Stimulated activated CD8-positive, alpha-beta memory T cell treated with anti-CD3 and anti-CD28 coated beads, Interleukin-2, amount 100 ng/mL, for 48 hours (primary cell): ENCODE results near the gene SAFB.

Source experiments
- DNase-seq, 2 donors: peaks; one replicate each; pipeline ENCODE4 v3.0.0-alpha.2; 2020; ENCODE audit warnings: low read depth in 2 of 2

The SAFB gene

DNA sequence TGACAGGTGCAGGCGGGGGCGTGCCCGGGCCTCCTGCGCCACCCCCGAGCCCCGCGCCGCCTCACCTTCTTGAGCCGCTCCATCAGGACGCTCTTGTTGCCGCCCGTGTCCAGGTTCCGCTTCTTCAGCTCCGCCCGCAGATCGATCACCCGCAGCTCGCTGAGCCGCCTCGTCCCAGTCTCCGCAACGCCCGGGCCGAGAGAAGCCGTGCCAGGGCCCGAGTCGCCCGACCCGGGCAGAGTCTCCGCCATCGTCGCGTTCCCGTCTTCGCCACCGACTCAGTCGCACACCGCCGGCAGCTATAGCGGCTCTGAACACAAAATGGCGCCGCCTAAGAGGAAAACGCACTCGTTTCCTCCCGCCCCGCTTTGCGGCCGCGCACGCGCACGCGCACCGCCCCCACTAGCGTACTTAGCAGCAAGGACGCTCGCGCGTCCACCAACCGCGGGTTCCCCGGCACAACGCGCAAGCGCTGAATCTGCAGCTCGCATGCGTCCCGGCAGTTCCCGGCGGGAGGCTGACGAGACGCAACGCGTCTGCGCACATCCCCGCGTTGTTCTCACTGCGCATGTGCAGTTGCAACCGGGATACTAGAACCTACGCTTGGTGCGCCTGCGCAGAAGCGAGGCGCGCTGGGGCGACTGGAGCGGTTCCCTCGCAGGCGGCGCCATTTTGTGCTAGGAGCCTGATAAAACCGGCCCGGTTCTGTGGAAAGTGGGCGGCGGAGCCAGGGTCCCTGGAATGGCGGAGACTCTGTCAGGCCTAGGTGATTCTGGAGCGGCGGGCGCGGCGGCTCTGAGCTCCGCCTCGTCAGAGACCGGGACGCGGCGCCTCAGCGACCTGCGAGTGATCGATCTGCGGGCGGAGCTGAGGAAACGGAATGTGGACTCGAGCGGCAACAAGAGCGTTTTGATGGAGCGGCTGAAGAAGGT is at the start of gene SAFB, which contains the start of gene SAFB2:
TSS of gene SAFB (plus strand) at position 619 of the 932 bp plus-strand sequence. CDS start at position 742, 123 bp downstream.
TSS of gene SAFB2 (minus strand) at position 312 of the 932 bp plus-strand sequence. CDS start at position 251, 61 bp downstream.
- peak; percentile 99 for DNase-seq

DNA sequence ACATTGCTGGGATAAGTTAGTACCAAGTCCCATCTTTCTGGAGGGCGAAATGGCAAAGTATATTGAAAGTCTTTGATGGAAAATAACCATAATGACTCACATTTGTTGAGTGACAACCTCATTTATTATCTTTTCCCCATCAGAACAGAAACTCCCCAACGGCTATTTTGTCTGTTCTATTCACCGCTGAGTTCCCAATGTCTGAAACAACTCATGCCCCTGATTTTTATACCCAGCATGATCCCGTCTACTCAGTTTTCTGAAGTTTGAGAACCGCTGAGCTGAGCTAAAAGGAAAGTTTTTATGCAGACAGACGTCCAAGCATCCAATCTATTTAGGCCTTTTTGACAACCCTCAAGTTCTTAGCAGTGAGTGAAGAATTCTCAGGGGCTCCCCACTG is 47.3 kb upstream of the SAFB start:
- no peak for DNase-seq

DNA sequence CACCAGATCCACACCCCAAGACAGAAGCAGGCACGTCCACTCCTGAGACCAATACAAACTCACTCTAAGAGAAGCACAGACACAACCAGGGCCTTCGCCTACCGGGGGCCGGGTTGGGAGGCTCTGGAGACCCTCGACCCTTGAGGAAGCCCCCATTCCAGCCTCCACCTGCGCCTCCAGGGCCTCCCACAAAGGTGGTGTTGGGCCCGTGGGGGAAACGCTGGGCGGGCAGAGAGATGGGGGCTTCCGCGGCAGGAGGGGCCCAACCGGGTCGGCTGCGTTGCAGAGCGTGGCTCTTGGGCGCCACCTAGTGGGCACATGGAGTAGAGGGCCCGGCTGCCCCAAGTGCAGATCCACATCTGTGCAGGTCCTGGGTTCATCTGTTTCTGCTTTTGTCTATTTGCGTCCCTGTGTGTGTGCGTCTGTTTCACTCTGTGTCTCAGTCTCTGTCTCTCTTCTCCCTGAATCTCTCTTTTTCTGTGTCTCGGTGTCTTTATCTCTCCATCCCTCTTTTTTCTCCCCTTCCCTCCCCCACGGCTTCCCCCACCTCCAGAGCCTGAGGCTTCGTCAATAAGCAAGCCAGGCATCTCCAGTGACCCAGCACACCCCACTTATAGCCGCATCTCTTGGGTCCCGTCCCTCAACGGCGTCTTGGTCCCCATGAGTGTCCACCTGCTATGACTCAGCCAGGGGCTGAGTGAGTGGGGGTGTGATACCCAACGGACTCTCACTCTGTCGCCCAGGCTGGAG is 44.6 kb upstream of the SAFB start:
- peak; percentile 50 to 62 for DNase-seq

DNA sequence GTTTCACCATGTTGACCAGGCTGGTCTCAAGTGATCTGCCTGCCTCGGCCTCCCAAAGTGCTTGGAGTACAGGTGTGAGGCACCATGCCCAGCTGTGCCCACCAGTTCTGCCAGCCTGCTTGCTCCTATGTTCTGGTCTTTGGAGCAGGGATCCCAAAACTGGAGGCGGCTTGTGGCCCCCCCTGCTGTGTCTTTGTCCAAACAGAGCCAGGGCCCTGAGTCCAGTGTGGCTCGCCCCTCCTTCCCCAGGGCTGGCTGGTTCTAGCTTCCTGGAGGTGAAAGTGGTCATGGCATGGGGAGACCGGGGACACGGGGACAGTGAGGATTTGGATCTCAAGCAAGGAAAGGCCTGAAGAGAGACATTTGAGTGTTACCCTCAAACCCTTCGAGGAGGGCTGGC is 43.6 kb upstream of the SAFB start:
- no peak for DNase-seq

DNA sequence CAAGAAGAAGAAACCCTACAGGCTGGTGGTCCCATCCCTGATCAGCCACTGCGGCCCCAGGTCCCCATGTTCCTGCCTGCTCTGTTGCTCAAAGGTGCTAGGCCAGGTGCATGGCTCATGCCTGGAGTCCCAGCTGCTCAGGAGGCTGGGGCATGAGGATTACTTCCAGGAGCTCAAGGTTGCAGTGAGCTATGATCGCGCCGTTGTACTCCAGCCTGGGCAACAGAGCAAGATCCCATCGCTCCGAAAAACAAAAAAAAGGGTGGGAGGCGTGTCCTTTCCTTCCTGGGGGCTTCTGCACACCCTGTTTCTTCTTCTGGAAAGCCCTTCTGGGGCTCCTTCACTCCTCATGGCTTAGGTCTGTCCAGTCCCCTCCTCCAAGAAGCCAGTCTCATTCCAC is 43.2 kb upstream of the SAFB start:
- DNase-seq, result no peak

DNA sequence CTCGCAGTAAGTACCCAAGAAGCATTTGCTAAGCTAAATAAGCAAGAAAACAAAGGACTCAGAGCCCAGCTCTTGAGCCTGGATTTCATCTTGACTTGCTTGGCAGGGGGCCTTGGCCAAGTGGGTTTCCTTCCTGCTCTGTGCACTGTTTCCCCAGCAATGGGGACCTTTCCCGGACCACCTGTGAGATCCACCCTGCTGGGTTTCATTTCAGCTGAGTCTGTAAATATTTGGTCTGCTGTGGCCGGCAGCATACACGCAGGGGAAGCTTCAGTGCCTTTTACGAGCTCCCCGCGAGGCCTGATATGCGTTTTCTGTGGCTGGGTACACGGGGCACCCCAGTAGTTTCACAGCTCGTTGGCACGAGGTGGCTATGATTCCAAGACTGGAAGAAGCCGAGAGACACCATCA is 42.7 kb upstream of the SAFB start:
- DNase-seq, result no peak

DNA sequence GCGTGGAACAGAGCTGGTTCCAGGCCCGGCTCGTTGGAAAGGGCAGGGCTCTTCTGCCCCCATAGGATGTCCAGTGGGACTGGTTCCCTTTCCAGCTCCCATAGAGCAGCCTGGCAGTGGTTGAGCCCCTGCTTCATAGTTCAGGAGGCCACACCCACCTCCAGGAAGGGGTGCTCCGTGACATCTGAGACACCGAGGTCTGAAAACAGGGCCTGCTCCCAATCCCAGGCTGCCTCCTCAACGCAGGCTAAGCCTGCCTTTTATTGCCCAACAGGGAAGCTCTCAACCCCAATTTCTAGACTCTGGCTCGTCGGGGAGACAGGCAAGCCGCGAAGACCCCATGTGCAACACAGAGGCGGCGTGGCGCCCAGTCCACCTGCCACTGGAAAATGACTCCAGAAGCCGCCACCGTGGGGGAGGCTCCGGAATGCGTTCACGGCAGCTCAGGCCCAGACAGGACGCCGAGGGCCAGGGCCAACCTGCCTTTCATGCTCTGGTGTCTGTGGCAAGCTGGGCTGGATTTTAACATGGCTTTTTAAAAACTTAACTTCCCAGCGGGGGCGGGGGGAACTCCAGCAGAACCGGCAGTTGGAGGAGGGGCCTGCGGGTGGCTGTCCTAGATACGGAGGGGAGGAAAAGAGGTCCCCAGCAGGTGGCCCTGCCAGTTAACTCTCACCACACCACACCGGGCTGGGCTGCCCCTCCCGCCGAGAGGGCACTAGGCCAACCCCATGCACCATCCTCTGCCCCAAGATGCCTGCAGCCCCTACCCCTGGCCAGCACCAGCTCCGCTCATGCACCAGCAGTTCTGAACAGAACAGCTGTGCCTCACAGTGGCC is 37.2 kb upstream of the SAFB start:
- peak; percentile 18 to 32 for DNase-seq

DNA sequence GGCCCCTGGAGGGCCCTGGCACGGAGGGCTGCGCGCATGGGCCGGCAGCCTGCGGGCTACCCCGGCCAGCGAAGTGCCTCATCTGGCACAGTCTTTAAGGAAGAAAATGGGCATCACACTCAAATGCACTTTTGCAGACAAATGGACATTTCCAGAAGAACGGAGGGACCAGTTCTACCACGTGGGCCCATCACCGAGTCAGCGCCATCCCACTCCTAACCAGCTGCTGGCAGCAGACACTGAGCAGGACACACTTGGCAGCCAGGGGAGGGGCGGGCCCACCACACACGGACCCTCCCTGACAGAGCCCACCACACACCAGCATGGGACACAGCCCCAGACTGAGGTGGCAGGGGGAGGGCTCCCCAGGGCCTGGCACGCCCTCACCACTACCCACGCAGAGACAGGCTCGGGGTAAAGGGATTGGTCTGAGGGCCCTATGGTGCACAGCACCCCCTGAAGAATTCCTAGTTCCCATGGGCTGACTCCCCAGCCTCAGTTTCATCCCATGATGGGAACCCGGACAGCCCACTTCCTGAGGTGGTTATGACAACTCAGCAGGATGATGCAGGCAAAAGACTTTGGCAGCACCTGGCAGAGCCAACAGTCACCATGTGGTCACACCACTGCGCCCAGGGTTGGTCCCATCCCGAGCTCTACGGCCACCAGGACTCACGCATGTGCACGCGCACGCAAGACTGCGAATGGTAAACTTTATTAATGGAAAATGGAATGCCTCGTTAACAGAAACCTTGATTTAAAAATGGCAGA is 36.4 kb upstream of the SAFB start:
- DNase-seq, result no peak

DNA sequence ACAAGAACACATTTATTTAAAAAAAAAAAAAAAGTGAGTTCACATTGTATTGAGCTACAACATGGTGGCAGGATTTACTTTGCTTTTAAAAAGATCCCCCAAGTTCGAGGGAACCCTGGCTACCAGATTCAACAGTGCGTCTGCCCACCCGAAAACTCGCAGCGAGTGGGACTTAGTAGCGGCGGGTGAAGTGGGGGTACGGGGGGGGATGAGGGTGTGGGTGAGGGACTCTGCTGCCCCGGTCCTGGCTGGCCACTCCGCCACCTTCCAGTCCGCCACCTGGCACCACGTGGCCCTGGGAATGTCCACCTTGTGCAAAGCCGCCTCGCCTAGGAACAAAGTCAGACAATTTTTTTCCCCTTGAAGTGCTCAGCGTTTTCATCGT is 35.8 kb upstream of the SAFB start:
- no peak for DNase-seq

DNA sequence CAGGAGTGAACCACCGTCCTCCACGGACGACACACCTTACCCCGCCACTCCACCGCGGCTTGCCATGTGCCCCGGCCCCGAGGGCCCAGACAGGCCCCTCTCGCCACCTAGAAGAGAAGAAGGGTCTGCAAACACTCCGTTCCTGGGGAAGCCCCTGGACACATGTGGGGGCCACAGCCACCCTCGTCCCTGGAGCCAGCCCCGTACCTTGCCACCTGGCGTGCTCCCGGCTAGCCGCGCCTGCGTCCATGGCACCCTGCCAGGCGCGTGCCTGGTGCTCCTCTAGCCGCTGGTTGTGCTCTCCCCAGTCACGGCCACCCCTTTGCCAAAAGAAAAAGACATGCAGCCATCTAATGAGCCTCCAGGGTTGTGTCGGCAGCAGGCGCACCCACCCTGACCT is 35.2 kb upstream of the SAFB start:
- no peak for DNase-seq

DNA sequence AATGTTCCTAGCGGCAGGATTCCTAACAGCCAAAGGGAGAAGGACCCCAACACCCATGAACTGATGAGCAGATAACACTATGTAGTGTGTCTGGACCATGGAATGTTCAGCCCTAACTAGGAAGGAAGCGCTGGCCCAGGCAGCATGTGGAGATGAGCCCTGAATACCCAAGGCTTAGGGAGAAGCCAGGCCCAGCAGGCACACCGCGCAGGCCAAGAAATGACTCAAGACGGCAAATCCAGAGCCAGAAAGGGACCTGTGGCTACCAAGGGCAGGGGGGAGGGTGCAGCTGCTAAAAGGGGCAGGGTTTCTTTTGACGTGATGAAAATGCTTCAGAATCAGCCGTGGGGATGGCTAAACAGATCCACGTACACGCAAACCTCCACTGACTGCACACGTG is 34.4 kb upstream of the SAFB start:
- DNase-seq, result no peak

DNA sequence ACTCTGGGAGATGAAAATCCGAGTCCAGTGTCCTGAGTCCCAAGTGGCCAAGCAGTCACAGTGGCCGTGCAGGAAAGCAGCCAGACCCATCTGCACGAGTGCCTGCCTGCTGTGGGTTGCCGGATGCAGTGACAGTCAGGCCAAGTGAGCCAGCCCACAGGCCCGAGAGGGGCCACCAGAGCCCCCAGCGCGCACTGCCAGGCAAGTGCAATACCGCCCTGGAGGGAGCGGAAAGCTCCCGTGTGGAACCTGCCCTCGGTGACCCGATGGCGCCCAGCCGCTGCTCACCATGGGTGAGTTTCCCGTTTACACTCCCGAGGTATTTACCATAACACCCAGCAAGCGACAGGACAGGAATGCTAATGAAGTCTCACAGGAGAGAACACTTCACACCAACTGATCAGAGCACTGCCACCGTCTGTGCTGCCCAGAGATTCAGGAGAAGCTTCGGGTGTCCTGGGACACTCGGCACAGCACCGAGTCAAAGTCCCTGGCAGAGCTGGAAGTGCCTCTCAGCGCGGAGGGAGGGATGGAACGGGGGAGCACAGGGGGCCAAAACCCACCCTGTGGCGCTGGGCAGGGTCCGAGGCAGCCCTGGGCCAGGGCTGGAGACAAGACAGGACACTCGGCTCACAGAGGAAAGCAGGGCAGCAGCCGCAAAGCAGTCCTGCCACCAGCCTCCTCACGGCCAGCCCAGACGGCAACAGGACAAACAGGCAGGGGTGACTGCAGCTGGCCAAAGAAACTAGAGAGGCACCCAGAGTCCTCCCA is 33.8 kb upstream of the SAFB start:
- DNase-seq, result no peak

DNA sequence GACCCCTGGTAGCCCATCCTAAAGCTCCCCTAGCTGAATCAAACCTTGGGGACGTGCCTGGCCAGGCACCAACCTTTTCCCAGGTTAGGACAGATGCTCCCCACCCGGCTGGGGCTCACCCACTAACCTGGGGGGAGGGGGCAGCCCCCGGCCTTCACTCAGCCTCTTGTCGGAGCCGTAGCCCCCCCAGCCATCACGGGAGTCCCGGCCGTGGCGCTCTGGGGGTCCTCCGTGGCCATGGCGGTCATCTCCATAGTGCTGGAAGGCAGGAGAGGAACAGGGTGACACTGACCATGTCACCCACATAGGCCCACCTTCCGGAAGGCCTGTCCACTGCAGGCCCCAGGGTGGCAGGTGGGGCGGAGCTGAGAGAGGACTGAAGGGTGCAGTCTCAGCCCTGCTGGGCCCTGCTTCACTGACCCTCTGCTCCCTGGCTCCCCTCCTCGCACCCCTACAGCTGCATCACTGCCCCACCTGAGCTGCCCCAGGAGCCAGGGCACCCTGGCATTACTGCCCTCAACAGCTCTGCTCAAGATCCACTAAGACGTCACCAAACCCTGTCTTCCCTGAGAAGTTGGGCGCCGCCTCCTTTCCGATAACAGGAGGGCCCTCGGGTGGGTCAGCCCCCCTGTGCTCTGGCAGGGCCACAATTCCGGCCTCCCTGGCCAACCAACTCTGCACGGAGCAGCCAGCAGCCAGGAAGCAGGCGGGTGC is 32.6 kb upstream of the SAFB start:
- DNase-seq, result no peak

DNA sequence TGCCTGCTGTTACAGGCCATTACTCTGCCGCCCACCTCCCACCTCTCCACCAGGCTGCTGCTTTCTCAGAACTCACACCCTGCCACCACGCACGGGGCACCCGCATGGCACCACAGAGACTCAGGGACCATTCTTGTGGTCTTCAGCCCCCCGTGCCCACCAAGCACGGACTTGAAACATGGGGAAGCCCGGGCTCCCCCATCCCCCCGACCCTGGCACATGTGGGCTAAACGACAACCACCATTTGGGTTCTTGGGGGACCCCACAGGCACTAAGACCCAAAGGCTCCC is 32.1 kb upstream of the SAFB start:
- DNase-seq, result no peak

DNA sequence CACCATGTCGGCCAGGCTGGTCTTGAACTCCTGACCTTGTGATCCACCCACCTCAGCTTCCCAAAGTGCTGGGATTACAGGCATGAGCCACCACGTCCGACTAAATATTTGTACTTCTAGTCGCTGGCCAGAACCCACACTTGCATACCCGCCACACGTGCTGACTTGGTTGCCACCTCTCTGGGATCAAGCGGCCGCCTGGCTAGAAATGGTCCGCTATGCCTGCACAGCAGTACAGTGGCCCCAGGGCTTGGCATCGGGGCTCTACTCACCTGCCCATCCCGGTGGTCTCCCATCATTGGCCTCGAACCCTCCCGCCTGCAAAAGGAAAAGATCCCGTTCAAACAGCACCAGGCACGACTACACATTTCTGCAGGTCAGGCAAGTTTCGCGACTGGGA is 31.4 kb upstream of the SAFB start:
- DNase-seq, result no peak

DNA sequence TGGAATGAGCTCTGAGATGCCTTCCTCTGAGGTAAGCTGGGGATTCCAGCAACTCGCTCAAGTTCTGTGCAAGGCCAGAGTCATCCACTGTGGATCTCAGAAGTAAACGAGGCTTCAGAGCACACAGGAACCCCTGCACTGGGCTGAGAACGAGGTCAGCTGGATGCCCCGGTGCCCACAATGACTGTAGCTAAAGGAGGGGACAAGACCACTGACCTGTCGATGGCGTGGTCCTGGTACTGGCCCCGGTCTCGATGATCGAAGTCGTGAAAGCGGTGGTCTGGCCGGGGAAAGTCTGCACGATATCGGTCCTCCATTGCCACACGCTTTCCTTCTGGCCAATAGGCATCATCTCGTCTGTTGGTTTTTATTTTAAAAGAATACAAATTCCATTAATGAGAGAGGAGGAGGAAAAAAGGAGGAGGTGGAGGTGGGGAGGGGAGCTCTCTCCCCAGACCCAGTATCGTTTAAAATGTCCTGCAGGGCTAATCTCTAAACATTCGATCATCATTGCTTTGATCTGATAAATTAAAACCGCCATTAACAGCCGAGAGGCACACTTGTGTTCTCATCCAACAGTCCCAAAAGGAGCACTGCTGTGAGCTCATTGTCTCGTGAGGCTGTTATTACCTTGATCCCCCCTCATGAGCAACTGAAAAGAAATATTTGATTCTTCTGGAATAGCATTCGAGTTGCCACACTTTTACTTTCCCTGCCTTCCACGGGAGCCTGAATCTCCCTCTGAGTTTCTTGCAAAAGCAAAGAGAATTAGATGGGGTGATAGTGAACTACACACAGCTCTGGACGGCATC is 30.1 kb upstream of the SAFB start:
- no peak for DNase-seq

DNA sequence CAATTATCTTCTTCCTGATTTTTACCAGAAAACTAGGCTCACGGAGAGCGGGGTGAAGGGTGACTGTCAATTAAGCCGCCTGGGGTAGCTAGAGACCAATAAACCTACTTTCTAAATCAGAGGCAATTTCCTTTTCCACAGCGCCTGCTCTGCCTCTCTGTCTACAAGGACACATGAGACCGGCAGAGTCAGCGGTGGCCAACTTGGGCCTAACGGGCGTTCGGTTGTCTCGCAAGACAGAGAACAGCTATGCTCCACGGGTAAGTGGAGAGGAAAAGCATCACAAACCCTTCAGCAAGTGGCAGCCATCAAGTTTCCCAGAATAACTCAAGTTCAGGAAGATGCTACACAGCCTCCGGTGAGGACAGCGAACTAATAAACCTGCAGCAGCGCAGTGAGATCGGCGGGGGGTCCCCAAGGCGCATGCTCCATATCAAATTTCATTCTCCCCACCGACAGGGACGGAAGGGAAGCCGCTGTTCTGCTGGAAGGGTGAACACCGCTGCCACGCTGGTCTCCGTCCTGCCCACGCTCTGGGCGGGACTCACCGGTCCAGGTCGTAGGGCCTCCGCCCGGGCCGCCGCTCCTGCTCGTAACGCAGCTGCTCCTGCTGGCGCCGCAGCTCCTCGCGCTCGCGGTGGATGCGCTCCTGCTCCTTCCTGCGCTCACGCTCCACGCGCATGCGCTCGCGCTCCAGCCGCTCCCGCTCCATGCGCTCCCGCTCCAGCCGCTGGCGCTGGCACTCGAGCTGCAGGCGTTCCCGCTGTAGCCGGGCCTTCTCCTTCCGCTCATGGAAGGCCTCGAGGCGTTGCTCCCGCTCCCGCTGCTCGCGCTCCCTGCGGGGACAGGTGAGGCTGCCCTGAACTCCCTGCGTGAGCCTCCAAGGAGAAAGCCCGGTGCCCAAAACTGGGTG is 29.3 kb upstream of the SAFB start:
- no peak for DNase-seq

DNA sequence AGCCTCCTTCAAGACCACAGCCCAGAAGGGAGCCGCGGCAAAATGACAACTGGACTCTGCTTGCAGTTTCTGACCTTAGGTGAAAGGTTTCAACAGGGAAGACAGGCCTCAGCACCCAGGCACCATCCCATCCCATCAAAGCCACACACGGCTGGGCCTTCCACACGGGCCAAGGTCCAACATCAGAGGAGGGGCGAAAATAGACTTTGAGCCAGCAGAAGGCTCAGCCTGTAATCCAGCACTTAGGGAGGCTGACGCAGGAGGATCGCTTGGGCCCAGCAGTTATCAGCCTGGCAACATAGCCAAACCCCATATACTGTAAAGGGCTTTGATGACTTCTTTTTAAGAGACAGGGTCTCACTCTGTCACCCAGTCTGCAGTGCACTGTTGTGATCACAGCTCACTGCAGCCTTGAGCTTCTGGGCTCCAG is 28.3 kb upstream of the SAFB start:
- DNase-seq, result no peak
